GM18511 (cell line): ENCODE measurements around the gene FGFR1OP2.
"Not testable (repeated sequence)": the region's sequence is repeated elsewhere in the genome, so short reads cannot be mapped to it uniquely, and the experiment has no call there.

Experiments
- ATAC-seq: cut with Tn5 transposase; IDR thresholded peaks from one replicate; pipeline ENCODE4 v1.9.1; 2021; ENCODE audit warnings: mild to moderate bottlenecking, moderate library complexity; ENCODE audit not compliant: unreplicated experiment

FGFR1OP2 gene

GRCh38 chr12:26937863-26938700 lies at the start of gene FGFR1OP2, which contains the start of gene INTS13:
TSS of gene FGFR1OP2 (plus strand) at chr12:26938470. CDS start at chr12:26954159, 15,689 bp downstream.
TSS of gene INTS13 (minus strand) at chr12:26937981. CDS start at chr12:26936803, 1,178 bp downstream.
- peak; percentile 87 for ATAC-seq

- ATAC-seq, result no peak
Observed at GRCh38 chr12:26890784-26891183, 47.5 kb upstream of the FGFR1OP2 start.

DNA sequence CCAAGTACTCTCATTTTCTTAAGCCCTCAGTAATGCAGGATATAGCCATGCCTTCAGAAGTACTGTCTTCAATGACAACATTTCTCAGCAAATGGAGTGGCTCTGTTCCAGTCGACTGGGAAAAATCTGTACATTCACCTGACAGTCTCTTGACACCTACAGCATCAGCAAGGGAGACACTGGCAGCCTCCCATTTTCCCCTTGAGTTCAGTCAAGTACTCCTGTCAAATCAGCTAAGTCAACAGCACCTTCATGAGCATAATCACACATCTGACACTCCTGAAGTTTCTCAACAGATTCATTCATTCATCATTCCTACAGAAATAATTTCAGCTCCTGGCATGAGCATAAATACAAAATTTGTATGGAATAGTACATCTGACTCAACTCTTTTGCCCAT lies 46.6 kb upstream of the FGFR1OP2 start:
- no peak for ATAC-seq

DNA sequence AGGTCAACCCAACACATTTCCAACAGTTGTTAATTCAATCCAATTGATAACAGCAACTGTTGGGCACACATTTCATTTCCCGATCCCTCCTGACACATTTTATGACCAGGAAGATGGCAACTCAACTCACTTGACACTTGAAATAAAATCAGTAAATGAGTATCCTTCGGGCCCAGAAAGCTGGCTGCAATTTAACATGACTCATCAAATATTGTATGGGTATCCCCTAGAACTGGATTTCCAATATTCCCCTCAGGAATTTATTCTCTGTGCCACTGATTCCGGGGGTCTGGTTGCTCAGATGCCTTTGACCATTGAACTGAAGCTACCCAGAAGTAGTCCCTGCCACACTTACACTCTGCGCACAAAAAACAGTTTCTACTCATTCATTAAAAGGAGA lies 42.6 kb upstream of the FGFR1OP2 start:
- ATAC-seq, result no peak

DNA sequence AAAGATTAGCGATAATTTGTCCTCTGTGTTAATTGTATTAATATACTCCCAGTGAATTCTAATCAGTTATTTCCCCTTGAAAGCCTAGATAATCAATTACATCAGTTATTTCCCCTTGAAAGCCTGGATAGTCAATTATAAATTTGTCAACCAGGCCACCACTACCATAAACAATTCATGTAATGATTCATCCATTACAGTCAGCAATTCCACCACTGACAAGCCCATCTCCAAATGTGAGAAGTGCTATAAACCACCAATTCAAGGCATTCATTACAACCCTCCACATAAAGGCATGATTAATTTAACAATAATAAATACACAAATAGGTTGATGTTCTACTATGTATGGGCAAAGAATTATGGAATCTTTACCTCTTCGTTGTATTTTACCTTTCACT lies 41.4 kb upstream of the FGFR1OP2 start:
- no peak for ATAC-seq

- ATAC-seq, result not testable (repeated sequence)
Observed at GRCh38 chr12:26903396-26903795, 34.9 kb upstream of the FGFR1OP2 start.

GRCh38 chr12:26906024-26906423 lies 32.2 kb upstream of the FGFR1OP2 start:
- no peak for ATAC-seq

GRCh38 chr12:26906704-26907103 lies 31.6 kb upstream of the FGFR1OP2 start:
- no peak for ATAC-seq

DNA sequence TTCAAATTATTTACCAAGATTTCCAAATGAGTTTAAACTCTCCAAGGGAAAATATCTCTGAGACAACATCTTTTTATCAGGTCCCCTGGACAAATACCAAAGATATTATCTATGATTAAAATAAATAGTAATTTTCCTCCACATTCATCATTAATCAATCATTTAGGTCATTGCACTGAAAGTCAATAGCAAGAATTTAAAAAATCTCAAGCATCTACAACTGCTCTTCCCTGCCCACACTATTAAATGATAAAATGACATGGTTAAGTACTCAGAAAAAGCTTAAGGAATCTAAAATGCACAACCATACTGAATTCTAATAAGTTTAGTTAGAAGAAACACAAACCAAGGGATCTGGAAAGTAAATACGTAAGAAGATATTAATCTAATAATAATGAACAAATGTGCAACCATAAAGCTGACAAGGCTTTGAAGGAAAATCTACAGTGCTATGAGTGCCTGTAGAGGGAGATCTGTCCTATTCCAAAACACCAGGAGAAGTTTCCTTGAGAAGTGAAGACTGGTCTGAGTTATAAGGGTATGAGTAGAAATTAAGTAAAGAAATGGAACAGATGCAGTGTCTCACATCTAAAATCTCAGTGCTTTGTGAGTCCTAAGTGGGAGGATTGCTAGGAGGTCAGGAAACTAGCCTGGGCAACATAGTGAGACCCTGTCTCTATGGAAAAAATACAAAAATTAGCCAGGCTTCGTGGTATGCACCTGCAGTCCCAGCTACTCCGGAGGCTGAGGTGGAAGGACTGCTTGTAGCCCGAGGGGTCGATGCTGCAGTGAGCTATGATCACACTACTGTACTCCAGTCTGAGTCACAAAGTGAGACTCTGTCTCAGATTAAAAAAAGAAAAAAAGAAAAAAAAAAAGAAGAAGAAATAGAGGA lies 19.7 kb upstream of the FGFR1OP2 start:
- ATAC-seq, result no peak

DNA sequence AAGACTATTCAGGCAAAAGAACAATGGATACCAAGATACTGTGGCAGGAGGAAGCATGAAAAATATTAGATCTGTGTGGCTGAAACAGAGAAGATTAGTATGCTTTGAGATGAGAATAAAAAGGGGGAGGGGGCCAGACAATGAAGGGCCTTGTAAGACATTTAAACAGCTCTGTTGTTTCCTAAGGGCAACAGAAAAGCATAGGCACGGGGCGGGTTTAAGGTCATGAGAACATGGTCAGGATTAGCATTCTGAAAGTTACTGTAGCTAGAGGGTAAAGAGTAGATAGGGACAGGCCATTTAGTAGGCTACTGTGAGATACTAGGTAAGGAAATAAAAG lies 19.1 kb upstream of the FGFR1OP2 start:
- no peak for ATAC-seq

DNA sequence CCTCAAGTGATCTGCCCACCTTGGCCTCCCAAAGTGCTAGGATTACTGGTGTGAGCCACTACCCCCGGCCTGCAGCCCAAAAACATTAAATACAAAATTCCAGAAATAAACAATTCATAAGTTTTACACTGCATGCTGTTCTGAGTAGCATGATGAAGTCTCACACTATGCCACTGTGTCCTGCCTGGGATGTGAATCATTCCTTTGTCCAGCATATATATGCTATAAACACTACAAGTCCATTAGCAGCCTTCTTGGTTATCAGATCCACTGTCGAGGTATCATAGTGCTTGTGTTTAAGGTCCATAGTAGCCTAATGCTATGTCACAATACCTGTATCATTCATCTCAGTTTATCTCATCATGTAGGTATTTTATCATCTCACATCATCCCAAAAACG lies 16.4 kb upstream of the FGFR1OP2 start:
- ATAC-seq, result no peak

DNA sequence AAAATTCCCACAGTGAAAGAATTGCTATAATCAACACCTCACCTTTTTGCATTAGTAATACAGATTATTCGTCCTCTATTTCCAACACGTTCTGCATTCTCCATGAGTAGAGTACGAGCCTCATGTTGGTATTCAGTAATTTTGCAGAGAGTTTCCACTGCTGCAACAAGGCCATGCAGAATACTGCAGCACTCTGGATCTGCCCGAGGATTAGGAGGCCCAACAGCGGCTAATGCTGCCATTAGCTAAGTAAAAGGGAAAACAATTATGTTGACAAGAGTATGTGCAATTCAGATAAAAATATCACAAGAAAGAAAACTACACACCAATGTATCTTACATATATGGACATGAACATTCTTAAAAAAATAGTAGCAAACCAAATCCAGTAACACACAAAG lies 9.6 kb upstream of the FGFR1OP2 start:
- no peak for ATAC-seq

DNA sequence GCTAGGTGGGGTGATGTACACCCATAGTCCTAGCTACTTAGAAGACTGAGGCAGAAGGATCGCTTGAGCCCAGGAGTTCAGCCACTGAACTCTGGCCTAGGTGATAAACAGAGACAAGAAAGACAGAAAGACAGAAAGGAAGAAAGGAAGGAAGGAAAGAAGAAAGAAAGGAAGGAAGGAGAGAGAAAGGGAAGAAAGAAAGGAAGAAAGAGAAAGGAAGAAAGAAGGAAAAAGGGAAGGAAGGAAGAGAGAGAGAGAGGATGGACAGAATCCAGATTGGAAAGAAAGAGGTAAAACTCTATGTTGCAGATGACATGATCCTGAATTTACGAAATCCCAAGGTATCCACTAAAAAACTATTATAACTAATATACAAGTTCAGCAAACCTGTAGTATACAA lies 8.7 kb upstream of the FGFR1OP2 start:
- no peak for ATAC-seq

- ATAC-seq, result no peak
Observed at GRCh38 chr12:26935636-26936378, 2.5 kb upstream of the FGFR1OP2 start.

DNA sequence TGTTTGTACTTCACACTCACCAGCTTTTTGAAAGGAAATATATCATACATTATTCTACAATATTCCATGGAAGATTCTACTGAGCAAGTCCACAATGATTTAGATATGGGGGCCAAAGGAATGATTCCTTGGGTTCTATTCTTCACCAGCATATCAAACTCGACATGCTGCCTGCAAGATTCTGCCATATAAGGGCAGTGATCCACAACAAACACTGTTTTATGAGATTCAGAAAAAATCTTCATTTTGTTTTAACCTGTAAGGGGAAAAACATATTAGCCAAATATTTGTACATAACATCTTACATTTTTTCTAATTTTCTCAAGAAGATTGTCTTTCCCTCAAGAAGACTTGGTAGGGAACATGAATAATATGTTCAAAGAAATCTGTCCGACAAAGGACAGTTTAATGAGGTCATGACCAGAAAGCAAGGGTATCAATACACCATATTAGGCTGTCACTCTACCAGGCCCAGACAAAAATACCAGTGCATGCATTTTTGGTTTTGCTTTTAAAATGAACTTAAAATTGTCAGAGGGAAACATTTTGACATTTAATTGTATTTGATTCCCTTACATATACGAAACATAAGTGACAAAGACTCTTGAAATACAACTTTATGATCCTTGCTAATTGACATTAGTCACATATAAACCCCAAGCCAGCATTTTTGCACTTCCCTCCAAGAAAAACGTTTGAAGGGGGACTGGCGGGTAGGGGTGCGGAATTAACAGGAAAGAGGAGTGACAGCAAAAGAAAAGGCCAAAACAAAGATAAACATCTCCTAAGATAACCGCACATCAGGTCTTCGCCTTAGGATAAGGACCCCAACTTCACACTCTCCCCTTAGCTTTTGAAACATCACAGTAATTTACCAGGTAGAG lies 1.5 kb upstream of the FGFR1OP2 start:
- no peak for ATAC-seq

GRCh38 chr12:26937443-26937862 lies 817 bp upstream of the FGFR1OP2 start:
- no peak for ATAC-seq

DNA sequence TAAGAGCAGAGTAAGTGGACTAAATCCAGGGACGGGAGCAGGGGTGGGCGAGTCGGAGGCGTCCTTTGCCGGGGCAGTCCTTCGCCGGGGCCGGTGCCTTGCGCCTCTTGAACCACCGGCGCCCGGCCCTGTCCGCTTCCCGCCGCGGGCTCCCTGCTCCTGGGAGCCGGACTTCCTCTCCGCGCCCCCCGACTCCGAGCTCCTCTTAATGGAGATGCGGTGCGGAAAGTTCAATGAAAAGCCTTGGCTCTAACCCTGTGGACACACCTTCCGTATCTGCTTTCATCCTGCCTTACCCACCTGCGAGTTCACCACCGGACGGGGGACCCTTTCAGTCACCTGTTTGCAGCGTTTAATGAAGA lies 412 bp downstream of the FGFR1OP2 start:
- peak; percentile 24 for ATAC-seq

- peak; percentile 20 for ATAC-seq
Observed at GRCh38 chr12:26939192-26939832, 1.0 kb downstream of the FGFR1OP2 start.

- ATAC-seq, result no peak
Observed at GRCh38 chr12:26939953-26940352, 1.7 kb downstream of the FGFR1OP2 start.
